LNCAP (cell line): ENCODE measurements around the gene TTLL11.

Experiments used
- CTCF ChIP-seq: fragments of 450-650 bp; IDR thresholded peaks from 2 replicates; pipeline ENCODE4 v1.5.1; 2017; ENCODE audit warnings: mild to moderate bottlenecking

The TTLL11 gene

DNA sequence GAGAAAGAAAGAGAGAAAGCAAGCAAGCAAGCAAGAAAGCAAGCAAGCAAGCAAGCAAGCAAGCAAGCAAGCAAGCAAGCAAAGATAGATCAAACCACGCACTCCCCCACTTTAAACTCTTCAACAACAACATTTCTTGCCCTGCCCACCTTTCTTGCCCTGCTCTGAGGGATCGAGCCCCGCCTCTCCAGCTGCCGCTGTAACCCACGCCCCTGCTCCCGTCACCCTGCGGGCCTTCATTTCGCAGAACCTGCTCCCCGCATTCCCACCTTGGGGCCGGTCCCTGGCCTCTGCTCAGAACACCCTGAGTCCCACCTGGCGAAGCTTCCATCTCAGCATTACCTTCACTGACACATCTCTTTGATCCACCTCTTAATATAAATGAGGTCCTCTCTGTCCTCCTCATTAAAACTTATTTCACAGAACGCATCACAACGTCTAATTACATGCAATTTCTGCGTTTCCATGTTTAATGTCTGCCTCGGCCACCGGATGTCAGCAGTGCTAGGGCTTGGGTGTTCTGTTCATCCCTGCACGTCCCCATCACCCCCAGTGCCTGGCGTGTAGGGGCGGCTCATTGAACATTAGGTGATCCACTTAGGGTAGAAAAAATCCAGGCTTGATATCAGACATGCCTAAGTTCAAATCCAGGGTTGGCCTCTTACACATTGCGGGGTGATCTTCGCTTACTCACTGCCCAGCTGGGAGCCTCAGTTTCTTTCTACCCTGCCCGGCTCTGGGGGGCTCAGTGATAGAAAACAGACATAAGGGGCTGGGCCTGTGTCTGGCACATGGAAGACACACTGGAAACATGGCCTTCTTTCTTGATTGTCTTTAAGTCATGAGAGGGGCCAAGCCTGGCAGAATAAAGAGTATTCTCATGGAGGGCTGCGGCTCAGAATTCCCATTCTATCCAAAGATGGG lies 254.1 kb downstream of the TTLL11 start:
- no peak for TF ChIP-seq CTCF

DNA sequence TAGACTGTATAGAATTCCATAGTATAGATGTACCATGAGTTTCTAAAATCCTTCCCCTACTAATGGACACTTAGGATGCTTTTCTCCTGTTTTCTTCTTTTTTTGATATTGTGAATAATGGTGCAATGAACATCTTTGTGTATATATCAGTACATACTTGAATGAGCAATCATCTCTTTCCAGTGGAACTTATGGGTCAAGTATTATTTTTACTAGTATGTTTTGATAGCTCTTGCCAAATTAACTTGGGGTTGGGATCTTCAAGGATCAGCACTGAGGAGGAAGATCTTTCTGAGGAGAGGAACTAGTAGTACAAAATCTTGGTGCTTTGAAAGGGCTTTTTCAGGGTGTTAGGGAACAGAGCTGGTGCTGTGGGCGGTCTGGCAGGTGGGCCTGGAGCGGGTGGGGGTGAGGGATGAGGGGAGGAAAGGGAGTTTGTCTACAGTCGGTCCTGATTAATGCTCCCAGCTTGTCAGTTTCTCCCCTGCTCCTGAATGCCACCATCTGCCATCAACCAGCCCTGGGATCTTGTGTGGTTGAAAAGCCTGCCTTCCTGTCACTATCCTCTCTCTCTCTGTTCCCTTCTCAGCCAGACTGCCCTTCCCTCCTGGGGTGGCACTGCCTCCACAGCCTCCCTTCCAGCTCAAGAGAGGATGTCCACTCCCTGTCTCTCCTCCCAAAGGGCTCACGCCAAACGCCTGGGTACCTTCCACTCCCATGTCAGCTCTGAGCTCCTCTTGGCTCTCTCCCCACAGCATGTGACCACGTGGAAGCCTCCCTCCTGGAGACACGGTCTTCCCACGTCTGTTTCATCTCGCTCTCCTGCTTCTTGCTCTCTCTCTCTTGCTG lies 255.8 kb downstream of the TTLL11 start:
- no peak for TF ChIP-seq CTCF

DNA sequence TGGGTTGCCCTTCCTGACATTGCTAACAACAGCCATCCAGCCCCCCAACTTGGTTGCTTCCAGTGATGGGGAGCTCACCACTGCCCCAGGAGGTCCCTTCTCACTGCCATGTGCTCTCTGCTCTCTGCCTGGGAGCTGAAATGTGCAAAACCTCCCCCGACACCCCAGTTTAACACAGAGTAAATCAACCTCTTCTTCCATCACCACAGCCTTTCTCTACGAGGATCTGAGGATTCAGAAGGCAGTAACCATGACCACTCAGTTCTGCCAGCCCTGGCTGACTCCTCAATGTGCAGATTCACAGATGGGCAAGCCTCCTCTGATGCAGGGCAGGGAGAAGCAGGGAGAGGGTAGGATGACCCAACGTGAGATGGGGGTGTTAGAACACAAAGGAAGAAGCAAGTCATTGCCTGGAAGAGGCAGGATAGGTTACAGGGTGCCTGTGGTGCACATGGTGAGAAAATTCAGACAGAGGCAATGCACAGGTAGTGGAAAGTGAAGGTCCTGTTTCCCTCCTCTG lies 256.7 kb downstream of the TTLL11 start:
- no peak for TF ChIP-seq CTCF

DNA sequence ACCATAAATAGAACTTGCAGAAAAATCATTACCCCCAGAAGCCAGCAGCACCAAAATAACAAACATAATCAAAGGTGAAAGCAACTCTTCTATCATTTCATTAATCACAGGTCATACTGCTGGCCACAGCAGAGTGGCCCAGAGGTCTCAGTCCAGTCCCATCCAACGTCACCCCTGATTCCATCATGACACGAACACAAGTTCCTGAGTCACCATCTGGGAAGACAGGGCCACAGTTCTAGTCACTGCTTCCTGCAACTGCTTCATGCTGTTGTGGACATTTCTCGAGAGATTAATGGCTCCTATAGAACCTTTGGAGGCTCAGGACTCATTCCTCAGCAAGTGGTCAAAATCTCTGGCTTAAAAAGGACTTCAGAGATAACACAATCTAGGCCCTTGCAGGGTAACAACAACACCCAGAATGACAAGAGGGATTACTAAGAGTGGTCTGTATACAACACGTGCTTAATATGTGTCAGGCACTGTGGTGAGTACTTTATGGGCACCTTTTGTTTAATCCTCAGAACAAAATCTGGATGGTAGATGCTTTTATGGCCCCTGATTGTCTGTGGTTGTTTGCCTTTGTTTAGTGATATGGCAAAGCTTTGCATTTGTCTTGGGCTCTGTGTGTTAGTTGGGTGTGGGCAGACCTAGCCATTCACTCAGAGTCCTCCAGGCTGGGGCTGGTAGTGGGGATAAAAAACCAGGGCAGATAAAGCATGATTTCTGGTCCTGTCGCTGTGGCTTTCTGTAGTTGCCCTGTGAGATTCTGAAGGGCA lies 257.3 kb downstream of the TTLL11 start:
- TF ChIP-seq CTCF = no peak

- TF ChIP-seq CTCF = no peak
Observed at GRCh38 chr9:121833061-121833460, 260.0 kb downstream of the TTLL11 start.

GRCh38 chr9:121831869-121832268 lies 261.2 kb downstream of the TTLL11 start:
- TF ChIP-seq CTCF = no peak
